Measurements from ENCODE around the gene ZBTB39.

DNA sequence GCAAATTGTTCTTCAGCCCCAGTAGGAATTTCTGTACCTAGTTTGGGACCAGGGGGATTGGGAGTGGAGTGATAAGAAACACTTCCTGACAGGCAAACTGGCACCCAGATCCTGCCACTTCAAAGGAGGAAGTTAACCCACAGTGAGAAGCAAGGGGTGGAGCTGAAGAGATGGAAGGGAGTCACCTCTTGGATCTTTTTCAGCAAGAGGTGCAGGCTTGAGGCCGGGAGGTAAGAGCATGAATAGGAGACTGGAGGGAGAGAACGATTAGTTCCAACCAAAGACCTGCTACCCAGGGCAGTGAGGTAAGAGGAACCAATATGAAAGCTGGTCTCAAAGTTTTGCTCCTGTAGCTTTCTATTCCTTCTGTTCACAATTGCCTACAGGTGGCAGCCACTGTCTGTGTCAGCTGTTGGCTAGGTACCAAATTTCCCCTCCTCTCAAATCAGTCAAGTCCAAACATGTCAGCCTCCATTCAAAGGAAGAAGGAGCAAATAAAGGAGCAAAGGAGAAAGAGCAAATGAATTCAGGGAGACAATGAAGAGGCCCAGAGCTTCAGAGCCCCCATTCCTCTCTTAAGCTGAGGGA is 24.9 kb upstream of the ZBTB39 start:
- TF ChIP-seq, protein P1, sequence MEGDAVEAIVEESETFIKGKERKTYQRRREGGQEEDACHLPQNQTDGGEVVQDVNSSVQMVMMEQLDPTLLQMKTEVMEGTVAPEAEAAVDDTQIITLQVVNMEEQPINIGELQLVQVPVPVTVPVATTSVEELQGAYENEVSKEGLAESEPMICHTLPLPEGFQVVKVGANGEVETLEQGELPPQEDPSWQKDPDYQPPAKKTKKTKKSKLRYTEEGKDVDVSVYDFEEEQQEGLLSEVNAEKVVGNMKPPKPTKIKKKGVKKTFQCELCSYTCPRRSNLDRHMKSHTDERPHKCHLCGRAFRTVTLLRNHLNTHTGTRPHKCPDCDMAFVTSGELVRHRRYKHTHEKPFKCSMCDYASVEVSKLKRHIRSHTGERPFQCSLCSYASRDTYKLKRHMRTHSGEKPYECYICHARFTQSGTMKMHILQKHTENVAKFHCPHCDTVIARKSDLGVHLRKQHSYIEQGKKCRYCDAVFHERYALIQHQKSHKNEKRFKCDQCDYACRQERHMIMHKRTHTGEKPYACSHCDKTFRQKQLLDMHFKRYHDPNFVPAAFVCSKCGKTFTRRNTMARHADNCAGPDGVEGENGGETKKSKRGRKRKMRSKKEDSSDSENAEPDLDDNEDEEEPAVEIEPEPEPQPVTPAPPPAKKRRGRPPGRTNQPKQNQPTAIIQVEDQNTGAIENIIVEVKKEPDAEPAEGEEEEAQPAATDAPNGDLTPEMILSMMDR (conservative IDR thresholded peaks at IDR 0.05), result no peak
- no peak for TF ChIP-seq EZH2 (IDR thresholded peaks at IDR 0.05; ENCODE audit: low read depth)
